ENCODE data around the gene CDH5. TPM values are rescaled to one million over a fixed set of nuclear protein-coding genes. Genes with fewer than 3 reads are reported as not detected.

The CDH5 gene
- total RNA-seq, 2 experiments from 2014 or later: not detected

GRCh38 chr16:66372078-66372897 is 5.8 kb downstream of the CDH5 start:
- no peaks in the 10 kb centered on the region for H3K9me3 Mint-ChIP-seq
- ChIA-PET CTCF (no interaction called here), POLR2A (no interaction called here)
- no peaks in the 10 kb centered on the region for H3K27me3 Mint-ChIP-seq
- no peak for DNase-seq
- H3K4me1 Mint-ChIP-seq: peaks cover 10% of the 10 kb centered on the region
- H3K27ac Mint-ChIP-seq: no peak overlapping the region
- no peak overlapping the region for H3K4me3 Mint-ChIP-seq
- H3K36me3 Mint-ChIP-seq (ENCODE audit: low read depth): no peaks in the 10 kb centered on the region

- CTCF ChIA-PET: no interaction called here
Measured at GRCh38 chr16:66372898-66373155, 6.3 kb downstream of the CDH5 start.

GRCh38 chr16:66373667-66374066 is 7.2 kb downstream of the CDH5 start:
- no peaks in the 10 kb centered on the region for H3K36me3 Mint-ChIP-seq (ENCODE audit: low read depth)
- POLR2A ChIA-PET: no interaction called here
- DNase-seq: no peak
- H3K4me3 Mint-ChIP-seq: no peak overlapping the region
- H3K27ac Mint-ChIP-seq: no peak overlapping the region
- H3K4me1 Mint-ChIP-seq: peaks cover 6% of the 10 kb centered on the region
- CTCF ChIA-PET: no interaction called here
- H3K27me3 Mint-ChIP-seq: no peaks in the 10 kb centered on the region
- no peaks in the 10 kb centered on the region for H3K9me3 Mint-ChIP-seq

More at GRCh38 chr16:66372898-66373155, 6.3 kb downstream of the CDH5 start:
- H3K36me3 Mint-ChIP-seq (ENCODE audit: low read depth): no peaks in the 10 kb centered on the region
- POLR2A ChIA-PET: no interaction called here
- DNase-seq: no peak
- H3K9me3 Mint-ChIP-seq: no peaks in the 10 kb centered on the region
- H3K27ac Mint-ChIP-seq: no peak overlapping the region
- H3K27me3 Mint-ChIP-seq: no peaks in the 10 kb centered on the region
- peaks cover 10% of the 10 kb centered on the region for H3K4me1 Mint-ChIP-seq
- H3K4me3 Mint-ChIP-seq: no peak overlapping the region

GRCh38 chr16:66374176-66374575 is 7.7 kb downstream of the CDH5 start:
- peaks cover 1% of the 10 kb centered on the region for H3K4me1 Mint-ChIP-seq
- no peak for DNase-seq
- POLR2A ChIA-PET: no interaction called here
- no peaks in the 10 kb centered on the region for H3K27me3 Mint-ChIP-seq
- H3K36me3 Mint-ChIP-seq (ENCODE audit: low read depth): no peaks in the 10 kb centered on the region
- H3K9me3 Mint-ChIP-seq: no peaks in the 10 kb centered on the region
- no peak overlapping the region for H3K4me3 Mint-ChIP-seq
- H3K27ac Mint-ChIP-seq: no peak overlapping the region
- CTCF ChIA-PET: no interaction called here

GRCh38 chr16:66375451-66375850 is 9.0 kb downstream of the CDH5 start:
- H3K27ac Mint-ChIP-seq: no peak overlapping the region
- no peaks in the 10 kb centered on the region for H3K36me3 Mint-ChIP-seq (ENCODE audit: low read depth)
- H3K4me3 Mint-ChIP-seq: no peak overlapping the region
- CTCF ChIA-PET: interaction anchor here (0.7 kb wide), 1 partner anchor 662 kb away, joined by 5 read pairs; no protein-coding TSS in a partner anchor
- no peaks in the 10 kb centered on the region for H3K27me3 Mint-ChIP-seq
- no peak for DNase-seq
- no peaks in the 10 kb centered on the region for H3K4me1 Mint-ChIP-seq
- POLR2A ChIA-PET: no interaction called here
- no peaks in the 10 kb centered on the region for H3K9me3 Mint-ChIP-seq

GRCh38 chr16:66376114-66376513 is 9.6 kb downstream of the CDH5 start:
- POLR2A ChIA-PET: no interaction called here
- Mint-ChIP-seq H3K27ac (no peak overlapping the region), H3K36me3 (ENCODE audit: low read depth) (no peaks in the 10 kb centered on the region), H3K9me3 (no peaks in the 10 kb centered on the region), H3K4me3 (no peak overlapping the region), H3K4me1 (no peaks in the 10 kb centered on the region), H3K27me3 (no peaks in the 10 kb centered on the region)
- CTCF ChIA-PET: interaction anchor here (0.7 kb wide), 1 partner anchor 663 kb away, joined by 5 read pairs; no protein-coding TSS in a partner anchor
- no peak for DNase-seq

GRCh38 chr16:66376577-66377305 is 10.2 kb downstream of the CDH5 start:
- DNase-seq: no peak
- CTCF ChIA-PET: no interaction called here
- POLR2A ChIA-PET: no interaction called here
- H3K4me3 Mint-ChIP-seq: no peak overlapping the region
- H3K4me1 Mint-ChIP-seq: no peaks in the 10 kb centered on the region
- no peaks in the 10 kb centered on the region for H3K36me3 Mint-ChIP-seq (ENCODE audit: low read depth)
- H3K27ac Mint-ChIP-seq: no peak overlapping the region
- H3K27me3 Mint-ChIP-seq: no peaks in the 10 kb centered on the region
- no peaks in the 10 kb centered on the region for H3K9me3 Mint-ChIP-seq

- CTCF ChIA-PET: no interaction called here
- Mint-ChIP-seq H3K4me1 (no peaks in the 10 kb centered on the region), H3K27me3 (no peaks in the 10 kb centered on the region)
Measured at GRCh38 chr16:66377324-66377723, 10.8 kb downstream of the CDH5 start.

GRCh38 chr16:66378741-66379570 is 12.5 kb downstream of the CDH5 start:
- Mint-ChIP-seq H3K4me3 (no peak overlapping the region), H3K36me3 (ENCODE audit: low read depth) (no peaks in the 10 kb centered on the region), H3K27me3 (no peaks in the 10 kb centered on the region), H3K9me3 (no peaks in the 10 kb centered on the region), H3K4me1 (no peaks in the 10 kb centered on the region), H3K27ac (no peak overlapping the region)
- no peak for DNase-seq
- ChIA-PET CTCF (no interaction called here), POLR2A (no interaction called here)

More at GRCh38 chr16:66377324-66377723, 10.8 kb downstream of the CDH5 start:
- no peaks in the 10 kb centered on the region for H3K36me3 Mint-ChIP-seq (ENCODE audit: low read depth)
- H3K9me3 Mint-ChIP-seq: no peaks in the 10 kb centered on the region
- DNase-seq: no peak
- no peak overlapping the region for H3K27ac Mint-ChIP-seq
- POLR2A ChIA-PET: no interaction called here
- no peak overlapping the region for H3K4me3 Mint-ChIP-seq

- Mint-ChIP-seq H3K4me3 (no peak overlapping the region), H3K9me3 (no peaks in the 10 kb centered on the region), H3K27ac (no peak overlapping the region), H3K4me1 (no peaks in the 10 kb centered on the region), H3K27me3 (no peaks in the 10 kb centered on the region), H3K36me3 (ENCODE audit: low read depth) (no peaks in the 10 kb centered on the region)
- no peak for DNase-seq
- CTCF ChIA-PET: no interaction called here
- POLR2A ChIA-PET: no interaction called here
Measured at GRCh38 chr16:66379571-66379941, 13.1 kb downstream of the CDH5 start.

GRCh38 chr16:66380421-66380820 is 13.9 kb downstream of the CDH5 start:
- no peak overlapping the region for H3K4me3 Mint-ChIP-seq
- POLR2A ChIA-PET: no interaction called here

GRCh38 chr16:66381585-66382170 is 15.2 kb downstream of the CDH5 start:
- Mint-ChIP-seq H3K4me1 (no peaks in the 10 kb centered on the region), H3K27me3 (no peaks in the 10 kb centered on the region), H3K4me3 (no peak overlapping the region), H3K36me3 (ENCODE audit: low read depth) (no peaks in the 10 kb centered on the region), H3K27ac (no peak overlapping the region), H3K9me3 (no peaks in the 10 kb centered on the region)
- ChIA-PET CTCF (no interaction called here), POLR2A (no interaction called here)
- no peak for DNase-seq

More at GRCh38 chr16:66380421-66380820, 13.9 kb downstream of the CDH5 start:
- Mint-ChIP-seq H3K9me3 (no peaks in the 10 kb centered on the region), H3K4me1 (no peaks in the 10 kb centered on the region), H3K27me3 (no peaks in the 10 kb centered on the region), H3K36me3 (ENCODE audit: low read depth) (no peaks in the 10 kb centered on the region), H3K27ac (no peak overlapping the region)
- CTCF ChIA-PET: no interaction called here
- no peak for DNase-seq

Data from activated CD4-positive, alpha-beta T cell treated with anti-CD3 and anti-CD28 coated beads, Interleukin-2, amount 10 ng/mL, durations not matched to agents 7 days and 5 days (primary cell).